ENCODE results near the gene EVA1A. TPM values are rescaled to one million over a fixed set of nuclear protein-coding genes. Genes with fewer than 3 reads are reported as not detected.

The EVA1A gene
- total and polyA plus RNA-seq, 4 donors: 45.7 to 206 (median 100) TPM

DNA sequence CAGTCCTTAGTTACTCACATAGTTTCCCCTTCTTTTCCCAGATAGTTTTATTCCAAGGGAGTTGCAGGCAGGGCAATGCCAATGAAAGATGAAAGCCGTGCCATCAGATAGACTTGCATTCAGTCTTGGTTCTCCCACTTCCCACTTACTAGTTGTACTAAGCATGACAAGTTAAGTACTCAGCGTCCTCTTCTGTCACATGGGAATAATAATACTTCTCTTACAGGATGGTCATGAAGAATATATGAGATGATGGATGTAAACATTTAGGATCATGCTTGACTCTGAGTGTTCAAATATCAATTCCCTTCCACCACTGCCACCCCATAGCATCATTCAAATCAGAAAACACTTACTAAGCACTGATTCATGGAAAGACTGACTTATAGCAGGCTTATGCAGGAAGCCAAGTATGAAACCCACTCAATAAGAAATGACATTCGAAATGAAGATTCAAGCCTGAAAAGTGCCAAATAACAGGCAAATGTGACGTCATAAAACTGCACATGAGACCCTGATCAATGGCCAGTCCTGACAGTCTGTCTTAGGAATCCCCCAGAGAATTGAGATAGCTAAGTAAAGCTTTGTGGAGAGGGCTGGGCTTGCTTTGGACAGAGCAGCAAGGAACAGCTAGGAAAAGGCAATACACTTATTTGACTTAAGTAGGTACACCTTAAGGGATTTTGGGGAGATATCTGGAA is 11.1 kb upstream of the EVA1A start:
- Histone ChIP-seq H3K27ac (ENCODE audit: low read depth in 1 of 2, low read length in 2 of 2) (peak overlapping the region; percentile 90 to 98), H3K9ac (ENCODE audit: low read depth in 1 of 2, low read length in 2 of 2) (no peak overlapping the region), H3K4me1 (ENCODE audit: control insufficient read depth in 4 of 4, insufficient read depth in 4 of 4, low read length in 3 of 4) (peaks cover 0 to 18% (median 12%) of the 10 kb centered on the region in 4 donors), H3K27me3 (ENCODE audit: control insufficient read depth in 4 of 4, insufficient read depth in 4 of 4, low read length in 3 of 4) (no peaks in the 10 kb centered on the region), H3K9me3 (ENCODE audit: control insufficient read depth in 4 of 4, low read length in 3 of 4) (no peaks in the 10 kb centered on the region), H3K4me3 (ENCODE audit: low read depth in 1 of 3, low read length in 3 of 3) (no peak overlapping the region), H3K36me3 (ENCODE audit: control insufficient read depth in 4 of 4, insufficient read depth in 3 of 4, low read depth in 1 of 4, low read length in 3 of 4) (no peaks in the 10 kb centered on the region)
- no peak for DNase-seq (ENCODE audit: low spot score)
- 87% methylated on average over 4 of the region's 4 CpGs for WGBS
- no peak for TF ChIP-seq ZBTB33 (IDR thresholded peaks at IDR 0.05)
- no peak for TF ChIP-seq TAF1 (conservative IDR thresholded peaks at IDR 0.05)
- no peak for TF ChIP-seq EGR1 (IDR thresholded peaks at IDR 0.05; ENCODE audit: low read depth in 2 of 2)
- no peak for TF ChIP-seq NR2F2 (IDR thresholded peaks at IDR 0.05)
- no peak for TF ChIP-seq JUND (IDR thresholded peaks at IDR 0.05)

- no peaks in the 10 kb centered on the region for H3K9me3 ChIP-seq (ENCODE audit: control insufficient read depth in 4 of 4, low read length in 3 of 4)
- no peak for DNase-seq (ENCODE audit: low spot score)
- no peak overlapping the region for H3K4me3 ChIP-seq (ENCODE audit: low read depth in 1 of 3, low read length in 3 of 3)
- H3K4me1 ChIP-seq (ENCODE audit: control insufficient read depth in 4 of 4, insufficient read depth in 4 of 4, low read length in 3 of 4): peaks cover 0 to 18% (median 11%) of the 10 kb centered on the region in 4 donors
- 26% methylated on average over 7 of the region's 7 CpGs for WGBS
- no peak for TF ChIP-seq NR2F2 (IDR thresholded peaks at IDR 0.05)
- TF ChIP-seq SP1 (IDR thresholded peaks at IDR 0.05): peak; percentile 64
- no peak for TF ChIP-seq FOXA1 (IDR thresholded peaks at IDR 0.05)
- TF ChIP-seq GABPA (IDR thresholded peaks at IDR 0.05 in 1 of 2, conservative IDR thresholded peaks at IDR 0.05 in 1 of 2): no peak
- TF ChIP-seq, protein P1, sequence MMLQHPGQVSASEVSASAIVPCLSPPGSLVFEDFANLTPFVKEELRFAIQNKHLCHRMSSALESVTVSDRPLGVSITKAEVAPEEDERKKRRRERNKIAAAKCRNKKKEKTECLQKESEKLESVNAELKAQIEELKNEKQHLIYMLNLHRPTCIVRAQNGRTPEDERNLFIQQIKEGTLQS (IDR thresholded peaks at IDR 0.05): no peak
- TF ChIP-seq, protein P2, sequence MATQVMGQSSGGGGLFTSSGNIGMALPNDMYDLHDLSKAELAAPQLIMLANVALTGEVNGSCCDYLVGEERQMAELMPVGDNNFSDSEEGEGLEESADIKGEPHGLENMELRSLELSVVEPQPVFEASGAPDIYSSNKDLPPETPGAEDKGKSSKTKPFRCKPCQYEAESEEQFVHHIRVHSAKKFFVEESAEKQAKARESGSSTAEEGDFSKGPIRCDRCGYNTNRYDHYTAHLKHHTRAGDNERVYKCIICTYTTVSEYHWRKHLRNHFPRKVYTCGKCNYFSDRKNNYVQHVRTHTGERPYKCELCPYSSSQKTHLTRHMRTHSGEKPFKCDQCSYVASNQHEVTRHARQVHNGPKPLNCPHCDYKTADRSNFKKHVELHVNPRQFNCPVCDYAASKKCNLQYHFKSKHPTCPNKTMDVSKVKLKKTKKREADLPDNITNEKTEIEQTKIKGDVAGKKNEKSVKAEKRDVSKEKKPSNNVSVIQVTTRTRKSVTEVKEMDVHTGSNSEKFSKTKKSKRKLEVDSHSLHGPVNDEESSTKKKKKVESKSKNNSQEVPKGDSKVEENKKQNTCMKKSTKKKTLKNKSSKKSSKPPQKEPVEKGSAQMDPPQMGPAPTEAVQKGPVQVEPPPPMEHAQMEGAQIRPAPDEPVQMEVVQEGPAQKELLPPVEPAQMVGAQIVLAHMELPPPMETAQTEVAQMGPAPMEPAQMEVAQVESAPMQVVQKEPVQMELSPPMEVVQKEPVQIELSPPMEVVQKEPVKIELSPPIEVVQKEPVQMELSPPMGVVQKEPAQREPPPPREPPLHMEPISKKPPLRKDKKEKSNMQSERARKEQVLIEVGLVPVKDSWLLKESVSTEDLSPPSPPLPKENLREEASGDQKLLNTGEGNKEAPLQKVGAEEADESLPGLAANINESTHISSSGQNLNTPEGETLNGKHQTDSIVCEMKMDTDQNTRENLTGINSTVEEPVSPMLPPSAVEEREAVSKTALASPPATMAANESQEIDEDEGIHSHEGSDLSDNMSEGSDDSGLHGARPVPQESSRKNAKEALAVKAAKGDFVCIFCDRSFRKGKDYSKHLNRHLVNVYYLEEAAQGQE (IDR thresholded peaks at IDR 0.05): peak; percentile 30
- TF ChIP-seq EGR1 (IDR thresholded peaks at IDR 0.05; ENCODE audit: low read depth in 2 of 2): peak; percentile 19 to 30
- TF ChIP-seq RAD21 (IDR thresholded peaks at IDR 0.05): peak; percentile 5 to 16
- TF ChIP-seq HNF4G (IDR thresholded peaks at IDR 0.05): no peak
- TF ChIP-seq YY1 (IDR thresholded peaks at IDR 0.05): peak; percentile 78
- peak; percentile 15 for TF ChIP-seq FOXA2 (IDR thresholded peaks at IDR 0.05)
- TF ChIP-seq HNF4A (conservative IDR thresholded peaks at IDR 0.05): peak in 1 of 2 donors; percentile 45
- TF ChIP-seq ZBTB33 (IDR thresholded peaks at IDR 0.05): no peak
- peak; percentile 21 to 23 for TF ChIP-seq RXRA (IDR thresholded peaks at IDR 0.05)
- TF ChIP-seq, protein P3, sequence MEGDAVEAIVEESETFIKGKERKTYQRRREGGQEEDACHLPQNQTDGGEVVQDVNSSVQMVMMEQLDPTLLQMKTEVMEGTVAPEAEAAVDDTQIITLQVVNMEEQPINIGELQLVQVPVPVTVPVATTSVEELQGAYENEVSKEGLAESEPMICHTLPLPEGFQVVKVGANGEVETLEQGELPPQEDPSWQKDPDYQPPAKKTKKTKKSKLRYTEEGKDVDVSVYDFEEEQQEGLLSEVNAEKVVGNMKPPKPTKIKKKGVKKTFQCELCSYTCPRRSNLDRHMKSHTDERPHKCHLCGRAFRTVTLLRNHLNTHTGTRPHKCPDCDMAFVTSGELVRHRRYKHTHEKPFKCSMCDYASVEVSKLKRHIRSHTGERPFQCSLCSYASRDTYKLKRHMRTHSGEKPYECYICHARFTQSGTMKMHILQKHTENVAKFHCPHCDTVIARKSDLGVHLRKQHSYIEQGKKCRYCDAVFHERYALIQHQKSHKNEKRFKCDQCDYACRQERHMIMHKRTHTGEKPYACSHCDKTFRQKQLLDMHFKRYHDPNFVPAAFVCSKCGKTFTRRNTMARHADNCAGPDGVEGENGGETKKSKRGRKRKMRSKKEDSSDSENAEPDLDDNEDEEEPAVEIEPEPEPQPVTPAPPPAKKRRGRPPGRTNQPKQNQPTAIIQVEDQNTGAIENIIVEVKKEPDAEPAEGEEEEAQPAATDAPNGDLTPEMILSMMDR (IDR thresholded peaks at IDR 0.05; ENCODE audit: low read depth, low read length, missing input control): no peak
- TF ChIP-seq, protein P4, sequence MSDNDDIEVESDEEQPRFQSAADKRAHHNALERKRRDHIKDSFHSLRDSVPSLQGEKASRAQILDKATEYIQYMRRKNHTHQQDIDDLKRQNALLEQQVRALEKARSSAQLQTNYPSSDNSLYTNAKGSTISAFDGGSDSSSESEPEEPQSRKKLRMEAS (IDR thresholded peaks at IDR 0.05): peak; percentile 11
- TF ChIP-seq JUND (IDR thresholded peaks at IDR 0.05): peak in 1 of 2 donors; percentile 6
- no peak for TF ChIP-seq TAF1 (conservative IDR thresholded peaks at IDR 0.05)
- peak overlapping the region; percentile 90 to 98 for H3K27ac ChIP-seq (ENCODE audit: low read depth in 1 of 2, low read length in 2 of 2)
- H3K27me3 ChIP-seq (ENCODE audit: control insufficient read depth in 4 of 4, insufficient read depth in 4 of 4, low read length in 3 of 4): no peaks in the 10 kb centered on the region
- peak overlapping the region; percentile 12 to 66 for H3K9ac ChIP-seq (ENCODE audit: low read depth in 1 of 2, low read length in 2 of 2)
- no peaks in the 10 kb centered on the region for H3K36me3 ChIP-seq (ENCODE audit: control insufficient read depth in 4 of 4, insufficient read depth in 3 of 4, low read depth in 1 of 4, low read length in 3 of 4)
Measured at GRCh38 chr2:75570948-75571729, 10.4 kb upstream of the EVA1A start.
